Measurements from ENCODE around the gene NAA80. TPM values are rescaled to one million over a fixed set of nuclear protein-coding genes. Genes with fewer than 3 reads are reported as not detected.

Gene NAA80
- total and polyA plus RNA-seq, 2 of the 8 experiments (the other 6 are each of a cell fraction or from before 2014, with no cell fraction given): 11.3 to 16.7 TPM

DNA sequence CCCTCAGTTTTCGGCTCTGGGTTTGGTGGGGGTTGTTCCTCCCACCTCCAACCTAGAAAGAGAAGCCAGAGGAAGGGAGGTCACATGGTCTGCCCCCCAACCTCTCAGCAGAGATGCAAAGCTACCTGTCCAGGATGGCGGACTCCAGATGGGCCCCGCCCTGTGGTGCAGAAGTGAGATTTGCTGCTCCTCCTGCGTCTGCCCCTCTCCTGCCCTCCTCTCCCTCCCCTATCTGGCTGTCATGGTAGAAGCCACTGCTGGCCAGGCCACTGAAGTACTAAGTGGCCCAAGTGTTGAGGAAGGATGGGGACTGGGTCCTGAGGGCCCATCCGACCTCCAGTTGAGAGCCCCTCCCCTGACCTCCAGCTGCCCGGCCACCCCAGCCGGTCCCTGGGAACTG lies 32.4 kb downstream of the NAA80 start (continued):
- TF ChIP-seq CTCF (IDR thresholded peaks at IDR 0.05; ENCODE audit: control extremely low read depth in 1 of 3, insufficient read depth in 1 of 3, low read depth in 1 of 3, low read length in 3 of 3) (no peak), CHD7 (IDR thresholded peaks at IDR 0.05; ENCODE audit: insufficient replicate concordance, low read length) (no peak), RAD21 (IDR thresholded peaks at IDR 0.05 in 1 of 2, conservative IDR thresholded peaks at IDR 0.05 in 1 of 2; ENCODE audit: low read depth in 2 of 2, low read length in 2 of 2) (no peak), ZNF274 (IDR thresholded peaks at IDR 0.05; ENCODE audit: borderline replicate concordance, extremely low read depth, low read length) (no peak)

All from H1 (cell line).